DND-41 (cell line): ENCODE data around the gene ESYT2.

ENCODE experiments used
- ATAC-seq: fragments of 200-7000 bp; cut with Tn5 transposase; 3 replicates; pipeline ENCODE4 v1.9.1; 2021; ENCODE audit warnings: low read depth; ENCODE audit not compliant: insufficient read depth
- DNase-seq: peaks from one replicate; pipeline ENCODE4 v3.0.0-alpha.2; 2020
- H2AFZ ChIP-seq: 2 replicates; pipeline ENCODE4 v1.6.0; 2012; ENCODE audit warnings: low read depth, low read length
- H3K27ac ChIP-seq: 2 replicates; pipeline ENCODE4 v1.5.1; 2012; ENCODE audit warnings: low read length, inconsistent platforms
- H3K27me3 ChIP-seq: fragments of 200-600 bp; sonication (generic); 2 replicates; pipeline ENCODE4 v1.6.0; 2012; ENCODE audit warnings: low read length, mild to moderate bottlenecking, inconsistent platforms; ENCODE audit not compliant: insufficient read depth, poor library complexity
- H3K36me3 ChIP-seq: 2 replicates; pipeline ENCODE4 v1.5.1; 2012; ENCODE audit warnings: low read length, inconsistent platforms; ENCODE audit not compliant: insufficient read depth
- H3K4me1 ChIP-seq: 2 replicates; pipeline ENCODE4 v1.5.1; 2012; ENCODE audit warnings: mild to moderate bottlenecking, low read length; ENCODE audit not compliant: insufficient read depth
- H3K4me2 ChIP-seq: 2 replicates; pipeline ENCODE4 v1.6.0; 2012; ENCODE audit warnings: mild to moderate bottlenecking, moderate library complexity, low read length, inconsistent platforms; ENCODE audit not compliant: insufficient read depth
- H3K4me3 ChIP-seq, 2 experiments: fragments of 200-600 bp in 1 of 2; shearing (Covaris generic) in 1 of 2; 2 replicates each; pipeline ENCODE4 v1.5.1; 2012 to 2016; ENCODE audit warnings: inconsistent platforms in 2 of 2, low read length in 2 of 2, mild to moderate bottlenecking in 2 of 2, low read depth in 1 of 2, moderate library complexity in 1 of 2
- H3K79me2 ChIP-seq: 2 replicates; pipeline ENCODE4 v1.6.0; 2012; ENCODE audit warnings: low read length, inconsistent platforms; ENCODE audit not compliant: insufficient read depth
- H3K9ac ChIP-seq: 2 replicates; pipeline ENCODE4 v1.6.0; 2012; ENCODE audit warnings: low read depth, mild to moderate bottlenecking, inconsistent platforms, low read length, moderate library complexity
- H3K9me3 ChIP-seq: 2 replicates; pipeline ENCODE4 v1.5.1; 2012; ENCODE audit warnings: low read length, moderate library complexity, mild to moderate bottlenecking, inconsistent platforms; ENCODE audit not compliant: insufficient read depth, severe bottlenecking
- H4K20me1 ChIP-seq: 2 replicates; pipeline ENCODE4 v1.6.0; 2012; ENCODE audit warnings: low read length; ENCODE audit not compliant: insufficient read depth
- EZH2 ChIP-seq: IDR thresholded peaks from 3 replicates; pipeline ENCODE4 v1.6.1; 2012; ENCODE audit warnings: borderline replicate concordance, low read depth, mild to moderate bottlenecking, moderate library complexity, low read length, inconsistent platforms; ENCODE audit not compliant: severe bottlenecking
- TF ChIP-seq, protein P1 (sequence below): IDR thresholded peaks from 2 replicates; pipeline ENCODE4 v1.5.1; 2012; ENCODE audit warnings: borderline replicate concordance, low read length, moderate library complexity, mild to moderate bottlenecking; ENCODE audit not compliant: poor library complexity, severe bottlenecking; ENCODE audit errors: extremely low read depth

Gene ESYT2

DNA sequence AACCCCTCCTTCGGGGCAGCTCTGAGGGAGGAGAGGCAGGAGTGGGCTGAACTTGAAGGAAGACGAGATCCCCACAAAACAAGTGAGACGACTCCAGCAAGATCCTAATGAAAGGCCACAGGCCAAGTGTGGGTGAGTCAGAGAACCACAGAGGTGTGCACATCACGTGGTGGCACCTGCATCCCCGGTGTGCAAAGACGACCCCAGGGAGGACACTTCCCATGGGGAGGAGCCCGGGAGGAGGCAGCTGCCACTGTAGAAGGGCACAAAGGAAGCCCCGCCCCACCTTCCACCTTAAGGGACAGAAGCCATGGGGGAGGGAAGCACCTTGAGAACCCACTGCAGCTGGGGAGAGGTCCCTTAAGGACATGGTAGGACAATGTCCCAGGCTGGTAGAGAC, 45.7 kb downstream of the ESYT2 start:
- peaks cover 89% of the 10 kb centered on the region for H3K36me3 ChIP-seq
- peak; percentile 32; the same call in 2 of the 3 replicates for ATAC-seq
- H3K27ac ChIP-seq = 0 out of 2 replicates have a peak overlapping the region, but pooled peaks have one; percentile 14

DNA sequence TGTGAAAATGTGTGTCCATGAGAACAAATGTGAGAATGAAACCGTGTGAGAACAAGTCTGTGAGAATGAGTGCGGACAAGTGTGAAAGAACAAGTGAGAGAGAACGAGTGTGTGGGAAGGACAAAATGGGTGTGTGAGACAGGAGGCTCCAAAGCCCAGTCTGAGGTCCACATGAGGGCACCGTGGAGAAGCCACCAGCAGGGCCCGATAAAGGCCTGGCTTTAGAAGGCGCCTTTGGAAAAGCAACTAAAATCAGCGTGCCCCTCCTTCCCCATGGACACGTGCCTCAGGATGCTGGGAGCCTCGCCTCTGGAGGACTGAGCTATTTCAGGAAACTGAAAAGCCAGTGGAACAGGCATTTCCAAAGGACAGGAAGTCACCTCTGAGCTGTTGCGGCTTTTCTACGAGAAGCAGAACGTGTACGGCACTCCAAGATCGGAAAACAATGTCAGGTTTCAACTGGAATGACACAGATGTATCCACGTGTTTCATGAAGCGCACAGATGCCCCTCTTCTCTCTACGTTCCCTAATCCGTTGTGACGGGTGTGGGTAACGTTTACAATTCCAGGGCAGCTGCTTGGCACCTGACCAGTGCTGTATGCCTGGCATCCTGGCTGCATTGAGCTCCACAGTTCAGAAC, 46.4 kb downstream of the ESYT2 start:
- no peak for TF ChIP-seq EZH2
- TF ChIP-seq, protein P1, sequence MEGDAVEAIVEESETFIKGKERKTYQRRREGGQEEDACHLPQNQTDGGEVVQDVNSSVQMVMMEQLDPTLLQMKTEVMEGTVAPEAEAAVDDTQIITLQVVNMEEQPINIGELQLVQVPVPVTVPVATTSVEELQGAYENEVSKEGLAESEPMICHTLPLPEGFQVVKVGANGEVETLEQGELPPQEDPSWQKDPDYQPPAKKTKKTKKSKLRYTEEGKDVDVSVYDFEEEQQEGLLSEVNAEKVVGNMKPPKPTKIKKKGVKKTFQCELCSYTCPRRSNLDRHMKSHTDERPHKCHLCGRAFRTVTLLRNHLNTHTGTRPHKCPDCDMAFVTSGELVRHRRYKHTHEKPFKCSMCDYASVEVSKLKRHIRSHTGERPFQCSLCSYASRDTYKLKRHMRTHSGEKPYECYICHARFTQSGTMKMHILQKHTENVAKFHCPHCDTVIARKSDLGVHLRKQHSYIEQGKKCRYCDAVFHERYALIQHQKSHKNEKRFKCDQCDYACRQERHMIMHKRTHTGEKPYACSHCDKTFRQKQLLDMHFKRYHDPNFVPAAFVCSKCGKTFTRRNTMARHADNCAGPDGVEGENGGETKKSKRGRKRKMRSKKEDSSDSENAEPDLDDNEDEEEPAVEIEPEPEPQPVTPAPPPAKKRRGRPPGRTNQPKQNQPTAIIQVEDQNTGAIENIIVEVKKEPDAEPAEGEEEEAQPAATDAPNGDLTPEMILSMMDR = peak; percentile 50
- DNase-seq = no peak
- H3K4me3 ChIP-seq = no peak overlapping the region
- no peaks in the 10 kb centered on the region for H3K27me3 ChIP-seq
- H3K4me1 ChIP-seq = peaks cover 10% of the 10 kb centered on the region; the same call in 1 of the 2 replicates
- H2AFZ ChIP-seq = no peak overlapping the region
- peaks cover 9% of the 10 kb centered on the region for H3K79me2 ChIP-seq
- H3K27ac ChIP-seq = no peak overlapping the region
- H3K9me3 ChIP-seq = no peaks in the 10 kb centered on the region
- no peak for ATAC-seq
- H3K4me2 ChIP-seq = no peak overlapping the region
- H4K20me1 ChIP-seq = peaks cover 8% of the 10 kb centered on the region
- H3K9ac ChIP-seq = no peak overlapping the region
- peaks cover 89% of the 10 kb centered on the region for H3K36me3 ChIP-seq

More for the DNA sequence above, 45.7 kb downstream of the ESYT2 start:
- Histone ChIP-seq H3K9me3 (no peaks in the 10 kb centered on the region), H3K27me3 (no peaks in the 10 kb centered on the region), H3K79me2 (peaks cover 7% of the 10 kb centered on the region; the same call in 1 of the 2 replicates), H3K4me3 (no peak overlapping the region), H3K9ac (no peak overlapping the region), H4K20me1 (peaks cover 8% of the 10 kb centered on the region), H2AFZ (no peak overlapping the region), H3K4me2 (no peak overlapping the region), H3K4me1 (peaks cover 10% of the 10 kb centered on the region; the same call in 1 of the 2 replicates)
- no peak for TF ChIP-seq EZH2
- TF ChIP-seq, protein P1 = no peak
- DNase-seq = no peak

DNA sequence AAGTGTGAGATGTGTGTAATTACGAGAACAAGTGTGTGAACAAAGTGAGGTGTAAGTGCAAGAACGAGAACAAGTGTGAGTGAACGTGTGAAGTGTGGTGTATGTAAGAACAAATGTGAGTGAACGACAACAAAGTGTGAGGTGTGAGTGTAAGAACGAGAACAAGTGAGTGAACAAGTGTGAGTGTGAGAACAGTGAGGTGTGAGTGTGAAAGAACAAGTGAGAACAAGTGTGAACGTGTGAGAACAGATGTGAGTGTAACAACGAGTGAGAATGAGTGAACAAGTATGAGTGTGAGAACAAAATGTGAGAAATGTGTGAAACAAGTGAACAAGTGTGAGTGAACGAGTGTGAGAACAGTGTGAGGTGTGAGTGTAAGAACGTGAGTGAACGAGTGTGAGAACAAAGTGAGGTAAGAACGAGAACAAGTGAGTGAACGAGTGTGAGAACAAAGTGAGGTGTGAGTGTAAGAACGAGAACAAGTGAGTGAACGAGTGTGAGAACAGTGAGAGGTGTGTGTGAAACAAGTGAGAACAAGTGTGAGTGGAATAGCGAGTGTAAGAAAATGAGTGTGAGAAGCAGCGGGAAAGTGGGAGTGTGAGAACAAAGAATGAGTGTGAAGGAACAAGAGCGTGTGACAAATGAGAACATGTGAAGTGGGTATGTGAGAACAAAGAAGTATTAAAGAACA, 47.2 kb downstream of the ESYT2 start:
- H3K9ac ChIP-seq = no peak overlapping the region
- H3K4me2 ChIP-seq = no peak overlapping the region
- no peak overlapping the region for H3K27ac ChIP-seq
- peaks cover 12% of the 10 kb centered on the region for H3K79me2 ChIP-seq
- ATAC-seq (no peak), DNase-seq (no peak)
- peaks cover 10% of the 10 kb centered on the region; the same call in 1 of the 2 replicates for H3K4me1 ChIP-seq
- TF ChIP-seq, protein P1 = no peak
- TF ChIP-seq EZH2 = no peak
- no peaks in the 10 kb centered on the region for H3K9me3 ChIP-seq
- H4K20me1 ChIP-seq = peaks cover 10% of the 10 kb centered on the region
- H3K4me3 ChIP-seq = no peak overlapping the region
- peaks cover 89% of the 10 kb centered on the region for H3K36me3 ChIP-seq
- H2AFZ ChIP-seq = no peak overlapping the region
- no peaks in the 10 kb centered on the region for H3K27me3 ChIP-seq
